Ectodermal cell (in vitro differentiated cells): Measurements from ENCODE around the gene ZNF814.
A peak's percentile ranks its signal among the peaks of the same experiment; 100 is the strongest.
"Not testable (repeated sequence)": the region's sequence is repeated elsewhere in the genome, so short reads cannot be mapped to it uniquely, and the experiment has no call there.

Experiments
- H3K27ac ChIP-seq: 2 replicates; pipeline ENCODE4 v1.7.0; 2013; ENCODE audit warnings: mild to moderate bottlenecking, low read depth, low read length; ENCODE audit not compliant: insufficient read depth, poor library complexity, severe bottlenecking
- H3K27me3 ChIP-seq: 2 replicates; pipeline ENCODE4 v1.7.0; 2013; ENCODE audit warnings: mild to moderate bottlenecking, low read length; ENCODE audit not compliant: insufficient read depth, control insufficient read depth, poor library complexity, severe bottlenecking
- H3K36me3 ChIP-seq: one replicate; pipeline ENCODE4 v1.7.0; 2013; ENCODE audit warnings: low read length; ENCODE audit not compliant: control insufficient read depth, insufficient read depth
- H3K4me1 ChIP-seq: one replicate; pipeline ENCODE4 v1.7.0; 2013; ENCODE audit warnings: low read length; ENCODE audit not compliant: control insufficient read depth, insufficient read depth
- H3K4me3 ChIP-seq: 2 replicates; pipeline ENCODE4 v1.7.0; 2013; ENCODE audit warnings: low read depth, low read length, control low read depth; ENCODE audit not compliant: insufficient read depth
- H3K9me3 ChIP-seq: 2 replicates; pipeline ENCODE4 v1.7.0; 2013; ENCODE audit warnings: mild to moderate bottlenecking, low read length, moderate library complexity; ENCODE audit not compliant: control insufficient read depth
- WGBS, 2 experiments: methylation state at CpG; one replicate each; pipeline ENCODE4 v1.1.7; 2013; ENCODE audit warnings: missing lambda C conversion rate in 2 of 2; 5-methylcytosine and 5-hydroxymethylcytosine counted together

Gene ZNF814

DNA sequence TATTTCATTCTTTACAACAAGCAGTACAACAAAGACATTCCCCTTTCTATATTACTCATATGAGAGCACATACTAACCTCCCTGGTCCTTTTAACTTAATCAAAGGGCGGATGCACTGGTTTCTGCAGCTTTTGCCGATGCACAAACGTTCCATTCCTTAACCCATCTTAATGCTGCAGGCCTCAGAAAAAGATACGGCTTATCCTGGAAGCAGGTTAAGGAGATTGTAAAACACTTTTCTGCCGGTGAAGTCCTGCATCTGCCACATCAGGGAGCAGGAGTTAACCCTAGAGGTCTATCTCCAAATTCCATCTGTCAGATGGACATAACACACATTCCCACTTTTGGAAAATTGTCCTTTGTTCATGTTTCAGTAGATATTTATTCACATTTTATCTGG is 11.5 kb upstream of the ZNF814 start:
- Histone ChIP-seq H3K36me3 (no peaks in the 10 kb centered on the region), H3K27me3 (no peaks in the 10 kb centered on the region), H3K4me3 (no peak overlapping the region), H3K27ac (no peak overlapping the region), H3K9me3 (no peaks in the 10 kb centered on the region), H3K4me1 (no peaks in the 10 kb centered on the region)
- 96% methylated on average over 5 of the region's 5 CpGs for WGBS, 2 experiments

DNA sequence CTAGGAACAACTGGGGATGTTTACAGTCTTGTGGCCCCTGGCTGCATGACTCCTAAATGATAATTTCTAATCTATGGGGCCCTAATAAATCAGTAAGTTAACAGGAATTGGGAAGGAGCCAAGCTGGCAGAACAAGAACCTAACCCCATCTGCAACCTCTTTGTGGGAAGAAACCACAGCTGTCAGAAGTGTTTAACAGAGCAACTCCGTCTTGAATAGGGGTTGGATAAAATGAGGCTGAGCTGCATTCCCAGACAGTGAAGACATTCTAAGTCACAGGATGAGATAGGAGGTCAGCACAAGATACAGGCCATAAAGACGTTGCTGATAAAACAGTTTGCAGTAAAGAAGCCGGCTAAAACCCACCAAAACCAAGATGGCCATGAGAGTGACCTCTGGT is 1.9 kb upstream of the ZNF814 start:
- not testable (repeated sequence) for H3K4me3 ChIP-seq, H3K27ac ChIP-seq, H3K27me3 ChIP-seq, H3K36me3 ChIP-seq, H3K4me1 ChIP-seq, H3K9me3 ChIP-seq
- 89 to 91% methylated on average over 3 of the region's 3 CpGs for WGBS, 2 experiments

DNA sequence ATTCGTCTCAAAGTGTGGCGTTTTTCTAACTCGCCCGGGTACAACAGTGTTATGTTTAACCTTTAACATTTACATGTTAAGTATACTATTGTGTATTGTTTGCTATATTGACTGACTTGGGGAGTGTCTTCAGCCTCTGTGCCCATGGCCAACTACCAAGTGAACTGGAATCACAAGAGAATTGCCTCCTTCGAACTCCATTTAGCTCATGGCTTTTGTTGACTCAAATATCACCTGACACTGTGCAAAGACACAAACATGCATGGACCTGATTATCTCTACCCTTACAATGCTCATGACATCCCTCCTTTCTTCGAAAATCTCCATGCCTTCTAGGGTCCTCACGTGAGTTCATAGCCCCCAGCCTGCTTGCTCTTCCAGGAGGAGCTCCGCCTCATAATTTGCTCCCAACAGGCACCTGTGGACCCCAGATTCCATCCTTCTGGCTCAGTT is 704 bp downstream of the ZNF814 start:
- Histone ChIP-seq H3K27ac (peak overlapping the region; percentile 84), H3K4me3 (peak overlapping the region; percentile 100), H3K27me3 (no peaks in the 10 kb centered on the region), H3K36me3 (peaks cover 3% of the 10 kb centered on the region), H3K9me3 (no peaks in the 10 kb centered on the region), H3K4me1 (no peaks in the 10 kb centered on the region)
- 0% methylated on average over 8 of the region's 8 CpGs for WGBS, 2 experiments

DNA sequence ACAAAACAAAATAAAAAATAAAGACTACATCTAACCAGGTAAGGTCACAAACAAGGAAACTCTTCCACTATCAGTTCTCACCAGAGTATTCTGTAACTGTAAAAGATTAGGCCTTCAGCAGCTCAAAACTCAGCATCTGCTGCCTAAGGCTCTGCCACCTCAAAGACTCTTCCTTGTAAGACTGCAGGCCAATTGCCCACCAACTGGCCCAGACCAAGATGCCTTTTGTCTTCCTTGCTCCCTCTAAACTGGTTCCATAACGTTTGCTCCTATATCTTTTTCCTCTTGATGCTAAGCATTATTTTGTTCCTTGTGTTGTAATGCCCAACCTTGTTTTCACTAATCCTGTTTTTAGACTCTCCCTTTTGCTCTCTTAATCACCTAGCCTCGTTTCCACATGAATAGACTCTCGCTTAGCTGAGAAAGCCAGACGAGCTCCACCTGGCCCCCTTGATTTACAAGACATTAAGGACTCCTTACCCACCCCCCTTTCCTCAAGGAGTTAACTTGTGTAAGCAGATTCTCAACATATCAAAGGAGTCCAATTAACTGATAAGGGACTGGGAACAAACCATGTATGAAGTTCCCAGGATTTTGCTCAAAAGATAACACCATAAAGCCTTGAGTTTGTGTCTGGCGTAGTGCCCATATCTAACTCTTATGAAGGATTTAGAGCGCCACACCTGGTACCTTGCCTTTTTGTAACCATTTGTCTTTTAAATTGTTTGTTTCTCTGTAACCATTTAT is 1.5 kb downstream of the ZNF814 start:
- peak overlapping the region; percentile 31 for H3K27ac ChIP-seq
- peaks cover 3% of the 10 kb centered on the region for H3K36me3 ChIP-seq
- H3K4me1 ChIP-seq: no peaks in the 10 kb centered on the region
- WGBS, 2 experiments: 1 to 2% methylated on average over 6 of the region's 6 CpGs
- peak overlapping the region; percentile 100 for H3K4me3 ChIP-seq
- H3K27me3 ChIP-seq: no peaks in the 10 kb centered on the region
- no peaks in the 10 kb centered on the region for H3K9me3 ChIP-seq

DNA sequence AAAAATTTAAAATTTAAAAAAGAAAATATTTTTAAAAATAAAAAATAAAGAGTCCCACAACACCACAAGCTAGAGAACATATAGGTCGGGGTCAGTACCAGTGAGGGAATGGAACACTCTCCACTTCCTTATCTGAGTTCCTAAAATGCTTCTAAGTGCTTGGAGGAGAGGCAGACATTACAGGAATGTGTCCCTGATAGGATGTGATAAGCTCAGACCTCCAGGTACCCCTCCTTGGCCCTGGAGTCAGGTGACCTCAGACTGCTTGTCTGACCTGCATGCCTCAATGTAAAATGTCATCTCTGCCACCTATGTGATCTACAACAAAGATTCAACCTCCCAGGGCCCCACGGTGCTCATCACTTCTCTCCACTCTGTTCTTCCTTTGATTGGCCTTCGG is 2.8 kb downstream of the ZNF814 start:
- 74 to 83% methylated on average over 3 of the region's 3 CpGs for WGBS, 2 experiments
- no peak overlapping the region for H3K4me3 ChIP-seq

DNA sequence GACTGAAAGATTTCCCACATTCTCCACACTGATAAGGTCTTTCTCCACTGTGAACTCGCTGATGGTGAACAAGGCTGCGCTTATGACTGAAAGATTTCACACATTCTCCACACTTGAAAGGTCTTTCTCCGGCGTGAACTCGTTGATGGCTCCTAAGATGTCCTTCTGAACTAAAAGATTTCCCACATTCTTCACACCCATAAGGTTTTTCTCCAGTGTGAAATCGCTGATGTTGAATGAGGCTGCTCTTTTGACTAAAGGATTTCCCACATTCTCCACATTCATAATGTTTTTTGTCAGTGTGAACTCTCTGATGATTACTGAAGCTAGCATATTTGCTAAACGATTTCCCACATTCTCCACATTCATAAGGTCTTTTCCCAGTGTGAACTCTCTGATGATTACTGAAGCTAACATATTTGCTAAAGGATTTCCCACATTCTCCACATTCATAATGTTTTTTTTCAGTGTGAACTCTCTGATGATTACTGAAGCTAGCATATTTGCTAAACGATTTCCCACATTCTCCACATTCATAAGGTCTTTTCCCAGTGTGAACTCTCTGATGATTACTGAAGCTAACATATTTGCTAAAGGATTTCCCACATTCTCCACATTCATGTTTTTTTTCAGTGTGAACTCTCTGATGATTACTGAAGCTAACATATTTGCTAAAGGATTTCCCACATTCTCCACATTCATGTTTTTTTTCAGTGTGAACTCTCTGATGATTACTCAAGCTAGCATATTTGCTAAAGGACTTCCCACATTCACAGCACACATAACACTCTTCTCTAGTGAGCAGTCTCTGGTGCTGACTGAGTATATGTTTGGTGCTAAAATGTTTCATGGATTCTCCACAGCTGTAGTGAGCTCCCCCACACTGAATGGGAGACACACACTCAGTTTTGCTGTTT is 14.7 kb downstream of the ZNF814 start:
- not testable (repeated sequence) for H3K4me3 ChIP-seq

More for the DNA sequence above, 2.8 kb downstream of the ZNF814 start:
- Histone ChIP-seq H3K36me3 (peaks cover 3% of the 10 kb centered on the region), H3K4me1 (no peaks in the 10 kb centered on the region), H3K27ac (no peak overlapping the region), H3K9me3 (no peaks in the 10 kb centered on the region), H3K27me3 (no peaks in the 10 kb centered on the region)

DNA sequence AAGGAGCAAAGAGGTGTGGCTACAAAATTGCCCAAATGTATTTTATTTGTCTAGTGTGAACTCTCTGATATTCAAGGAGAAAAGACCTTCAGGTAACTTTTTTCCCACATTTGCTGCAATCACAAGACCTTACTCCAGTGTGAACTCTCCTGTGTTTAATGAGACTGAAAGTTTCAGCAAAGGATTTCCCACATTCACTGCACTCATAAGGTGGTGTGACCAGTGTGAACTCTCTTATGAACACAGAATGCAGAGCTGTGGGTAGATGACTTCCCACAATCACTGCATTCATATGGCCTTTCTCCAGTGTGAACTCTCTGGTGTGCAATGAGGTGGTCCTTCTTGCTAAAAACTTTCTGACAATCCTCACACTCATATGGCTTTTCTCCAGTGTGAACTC is 16.4 kb downstream of the ZNF814 start:
- H3K36me3 ChIP-seq: peaks cover 75% of the 10 kb centered on the region
- H3K27ac ChIP-seq: no peak overlapping the region
- H3K27me3 ChIP-seq: no peaks in the 10 kb centered on the region
- no peak overlapping the region for H3K4me3 ChIP-seq
- no peaks in the 10 kb centered on the region for H3K4me1 ChIP-seq
- peaks cover 6% of the 10 kb centered on the region for H3K9me3 ChIP-seq

More for the DNA sequence above, 14.7 kb downstream of the ZNF814 start:
- H3K9me3 ChIP-seq, H3K4me1 ChIP-seq, H3K27me3 ChIP-seq, H3K27ac ChIP-seq: not testable (repeated sequence)
- WGBS, 2 experiments: 95 to 98% methylated on average over 6 to 7 of the region's 8 CpGs
- peaks cover 71% of the 10 kb centered on the region for H3K36me3 ChIP-seq

DNA sequence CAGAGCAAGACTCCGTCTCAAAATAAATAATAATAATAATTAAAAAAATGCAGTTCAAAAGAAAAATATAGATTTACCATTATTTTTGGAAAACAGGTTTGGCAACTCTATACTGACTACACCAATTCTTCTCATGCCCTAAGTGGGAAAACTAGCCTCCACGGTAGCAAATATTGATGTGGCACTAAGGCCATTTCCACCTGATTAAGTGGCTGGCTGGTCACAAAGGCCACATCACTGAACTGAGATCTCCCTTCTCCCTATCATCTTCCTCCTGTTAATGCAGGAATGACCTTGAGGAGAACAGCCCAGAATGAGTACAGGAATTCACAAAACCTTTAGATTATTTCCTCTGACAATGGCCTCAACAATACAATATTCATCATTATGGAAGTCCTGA is 18.6 kb downstream of the ZNF814 start:
- Histone ChIP-seq H3K4me3 (no peak overlapping the region), H3K27ac (no peak overlapping the region), H3K9me3 (peaks cover 6% of the 10 kb centered on the region), H3K36me3 (peaks cover 62% of the 10 kb centered on the region), H3K27me3 (no peaks in the 10 kb centered on the region), H3K4me1 (no peaks in the 10 kb centered on the region)
- WGBS, 2 experiments: 88 to 93% methylated on average over 1 of the region's 2 CpGs

DNA sequence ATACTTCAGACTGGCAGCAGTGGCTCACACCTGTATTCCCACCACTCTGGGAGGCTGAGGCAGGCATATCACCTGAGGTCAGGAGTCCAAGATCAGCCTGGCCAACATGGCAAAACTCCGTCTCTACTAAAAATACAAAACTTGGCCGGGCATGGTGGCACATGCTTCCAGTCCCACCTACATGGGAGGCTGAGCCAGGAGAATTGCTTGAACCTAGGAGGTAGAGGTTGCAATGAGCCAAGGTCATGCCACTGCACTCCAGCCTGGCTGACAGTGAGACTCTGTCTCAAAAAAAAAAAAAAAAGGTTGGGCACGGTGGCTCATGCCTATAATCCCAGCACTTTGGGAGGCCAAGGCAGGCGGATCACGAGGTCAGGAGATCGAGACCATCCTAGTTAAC is 19.2 kb downstream of the ZNF814 start:
- not testable (repeated sequence) for H3K4me1 ChIP-seq, H3K27ac ChIP-seq, H3K4me3 ChIP-seq, H3K9me3 ChIP-seq, H3K27me3 ChIP-seq
- 96 to 97% methylated on average over 6 of the region's 6 CpGs for WGBS, 2 experiments
- H3K36me3 ChIP-seq: peaks cover 64% of the 10 kb centered on the region

DNA sequence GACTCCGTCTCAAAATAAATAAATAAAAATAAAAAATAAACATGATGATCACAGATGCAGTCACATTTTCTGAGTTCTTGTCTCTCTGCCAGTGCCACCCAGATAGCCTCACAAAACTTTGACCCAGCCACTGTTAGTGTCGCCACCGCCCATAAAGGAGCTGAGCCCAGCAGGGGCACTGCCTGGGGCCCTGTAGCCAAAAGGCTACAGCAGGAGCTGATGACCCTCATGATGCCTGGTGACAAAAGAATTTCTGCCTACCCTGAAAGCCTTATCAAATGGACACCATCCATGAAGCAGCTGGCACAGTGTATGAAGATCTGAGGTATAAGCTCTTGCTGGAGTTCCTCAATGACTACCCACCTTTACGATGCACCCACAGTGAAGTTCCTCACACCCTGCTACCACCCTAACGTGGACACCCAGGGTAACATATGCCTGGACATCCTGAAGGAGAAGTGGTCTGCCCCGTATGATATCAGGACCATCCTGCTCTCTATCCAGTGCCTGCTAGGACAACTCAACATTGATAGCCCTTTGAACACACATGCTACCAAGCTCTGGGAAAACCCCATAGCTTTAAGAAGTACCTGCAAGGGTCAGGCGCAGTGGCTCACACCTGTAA is 20.9 kb downstream of the ZNF814 start:
- Histone ChIP-seq H3K27me3 (no peaks in the 10 kb centered on the region), H3K4me3 (no peak overlapping the region), H3K9me3 (peaks cover under 1% of the 10 kb centered on the region), H3K4me1 (no peaks in the 10 kb centered on the region), H3K36me3 (peaks cover 52% of the 10 kb centered on the region), H3K27ac (no peak overlapping the region)
- WGBS, 2 experiments: 89 to 92% methylated on average over 6 to 7 of the region's 7 CpGs
